Mammary epithelial cell (primary cell): Measurements from ENCODE around the gene PHKG2.

Experiments used
- CTCF ChIP-seq, 2 donors: IDR thresholded peaks in 1 of 2; conservative IDR thresholded peaks in 1 of 2; 2 replicates each; pipeline ENCODE4 v1.5.1; 2011 to 2012; ENCODE audit warnings: inconsistent platforms in 2 of 2, low read length in 2 of 2, mild to moderate bottlenecking in 2 of 2, control low read depth in 1 of 2, low read depth in 1 of 2; ENCODE audit not compliant: insufficient read depth in 1 of 2; ENCODE audit errors: extremely low read depth in 1 of 2
- EZH2 ChIP-seq: IDR thresholded peaks from 2 replicates; pipeline ENCODE4 v1.6.1; 2012; ENCODE audit warnings: low read length, inconsistent platforms, borderline replicate concordance

- TF ChIP-seq CTCF (conservative IDR thresholded peaks at IDR 0.05 in 1 of 2, IDR thresholded peaks at IDR 0.05 in 1 of 2; ENCODE audit: extremely low read depth in 1 of 2, insufficient read depth in 1 of 2, low read depth in 1 of 2, low read length in 2 of 2) (no peak), EZH2 (no peak)
Measured at GRCh38 chr16:30700491-30700890, 47.7 kb upstream of the PHKG2 start.
